Dendritic cell treated with granulocyte-macrophage colony-stimulating factor and Interleukin-4, amounts not matched to agents 40 ng/mL and 50 ng/mL, for 4 days (primary cell): ENCODE data around the gene CPSF3.

Experiments
- H3K27ac Mint-ChIP-seq: one replicate; pipeline ENCODE4 v1.8.0; 2022; ENCODE audit warnings: mild to moderate bottlenecking, mixed read lengths
- H3K27me3 Mint-ChIP-seq: one replicate; pipeline ENCODE4 v1.8.0; 2022; ENCODE audit warnings: mild to moderate bottlenecking, mixed read lengths
- H3K36me3 Mint-ChIP-seq: one replicate; pipeline ENCODE4 v1.8.0; 2022; ENCODE audit warnings: low read depth, mixed read lengths
- H3K4me1 Mint-ChIP-seq: one replicate; pipeline ENCODE4 v1.8.0; 2022; ENCODE audit warnings: low read depth, mixed read lengths
- H3K4me3 Mint-ChIP-seq: one replicate; pipeline ENCODE4 v1.8.0; 2022; ENCODE audit warnings: mild to moderate bottlenecking, moderate library complexity, mixed read lengths
- H3K9me3 Mint-ChIP-seq: one replicate; pipeline ENCODE4 v1.8.0; 2022; ENCODE audit warnings: mixed read lengths
- intact Hi-C: fragments of 100-400 bp; cut with micrococcal nuclease; formaldehyde crosslinking; loops from one replicate; pipeline ENCODE4 v1.15.0; 2022

The CPSF3 gene

DNA sequence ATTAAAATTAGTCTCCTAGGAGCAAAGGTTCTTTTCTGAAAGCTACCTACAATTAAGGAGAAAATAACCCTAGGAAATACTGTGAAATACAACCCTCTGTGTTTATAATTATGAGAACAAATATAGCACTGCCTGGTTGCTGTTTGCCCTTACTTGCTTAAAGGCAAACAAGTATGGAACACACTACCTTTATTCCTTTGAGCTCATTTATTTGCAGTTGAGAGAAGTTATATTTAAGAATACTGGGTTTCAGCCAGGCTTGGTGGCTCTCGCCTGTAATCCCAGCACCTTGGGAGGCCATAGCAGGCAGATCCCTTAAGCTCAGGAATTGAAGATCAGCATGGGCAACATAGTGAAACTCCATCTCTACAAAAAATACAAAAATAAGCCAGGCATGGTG lies 27.8 kb downstream of the CPSF3 start:
- Mint-ChIP-seq H3K36me3 (peaks cover 98% of the 10 kb centered on the region), H3K27me3 (no peaks in the 10 kb centered on the region), H3K4me1 (no peaks in the 10 kb centered on the region), H3K9me3 (no peaks in the 10 kb centered on the region), H3K27ac (no peak overlapping the region), H3K4me3 (no peak overlapping the region)
- intact Hi-C loops, result no loop called here

DNA sequence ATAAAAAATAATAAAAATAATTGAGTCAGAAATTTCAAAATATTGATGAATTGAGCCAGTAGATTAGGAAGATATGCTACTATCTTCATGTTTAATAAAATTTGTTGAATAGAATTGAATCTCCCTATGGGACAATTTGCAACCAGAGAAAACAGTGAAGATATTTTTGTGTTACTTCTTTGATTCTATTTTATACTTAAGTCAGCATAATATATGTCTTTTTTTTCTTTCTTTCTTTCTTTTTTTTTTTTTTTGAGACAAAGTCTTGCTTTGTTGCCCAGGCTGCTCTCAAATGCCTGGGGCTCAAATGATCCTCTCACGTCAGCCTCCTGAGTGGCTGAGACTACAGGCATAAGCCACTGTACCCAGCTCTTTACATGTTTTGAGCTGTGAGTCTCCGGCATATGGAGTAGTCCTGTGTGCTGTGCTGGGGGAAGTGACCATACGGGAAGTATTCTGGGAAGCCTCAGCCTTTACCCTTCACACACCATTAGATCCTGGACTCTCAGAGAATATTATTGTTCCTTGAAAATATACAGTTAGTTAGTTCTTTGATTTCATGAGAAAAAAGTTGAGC lies 37.1 kb downstream of the CPSF3 start:
- Mint-ChIP-seq H3K36me3 (peaks cover 81% of the 10 kb centered on the region), H3K4me3 (no peak overlapping the region), H3K27me3 (no peaks in the 10 kb centered on the region), H3K9me3 (no peaks in the 10 kb centered on the region), H3K27ac (no peak overlapping the region), H3K4me1 (peaks cover 12% of the 10 kb centered on the region)
- intact Hi-C loops, result no loop called here

DNA sequence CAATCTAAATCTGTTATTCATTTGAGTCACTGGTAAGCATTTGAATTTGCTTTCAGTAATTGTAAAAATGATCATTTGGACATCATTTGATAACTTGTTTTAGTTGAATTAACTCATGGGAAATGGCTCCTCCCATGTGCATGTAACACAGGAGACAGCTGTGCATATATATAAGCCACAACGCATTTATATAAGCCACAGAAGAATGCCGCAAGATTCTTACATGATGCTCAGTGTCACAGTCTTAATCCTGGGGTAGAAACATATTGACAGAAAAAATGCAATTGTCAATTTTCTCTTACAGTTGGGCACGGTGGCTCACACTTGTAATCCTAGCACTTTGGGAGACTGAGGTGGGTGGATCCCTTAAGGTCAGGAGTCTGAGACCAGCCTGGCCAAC lies 37.6 kb downstream of the CPSF3 start:
- Mint-ChIP-seq H3K27ac (no peak overlapping the region), H3K36me3 (peaks cover 81% of the 10 kb centered on the region), H3K4me1 (peaks cover 12% of the 10 kb centered on the region), H3K9me3 (no peaks in the 10 kb centered on the region), H3K4me3 (no peak overlapping the region), H3K27me3 (no peaks in the 10 kb centered on the region)
- intact Hi-C loops, result no loop called here

DNA sequence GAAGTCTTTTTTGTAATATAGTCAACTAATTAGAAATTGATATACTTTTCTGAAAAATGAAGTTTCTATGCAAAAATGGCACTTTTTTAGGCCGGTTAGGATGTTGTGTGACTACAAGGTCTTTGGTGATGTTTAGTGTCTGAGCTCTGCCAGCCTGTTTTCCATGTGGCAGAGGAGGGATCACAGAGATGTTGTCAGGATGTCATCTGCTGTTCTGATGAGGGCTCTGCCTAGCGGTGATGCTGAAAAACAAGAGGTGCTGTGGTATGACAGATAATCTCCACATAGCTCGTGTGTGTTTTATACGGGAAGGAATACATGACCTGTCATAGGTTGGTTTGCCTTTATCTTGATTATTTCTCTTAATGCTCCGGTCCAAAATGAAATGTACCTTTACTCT lies 38.9 kb downstream of the CPSF3 start:
- no peak overlapping the region for H3K27ac Mint-ChIP-seq
- intact Hi-C loops, result no loop called here
- peaks cover 79% of the 10 kb centered on the region for H3K36me3 Mint-ChIP-seq
- H3K4me1 Mint-ChIP-seq, result peaks cover 12% of the 10 kb centered on the region
- no peaks in the 10 kb centered on the region for H3K27me3 Mint-ChIP-seq
- H3K4me3 Mint-ChIP-seq, result no peak overlapping the region
- no peaks in the 10 kb centered on the region for H3K9me3 Mint-ChIP-seq

DNA sequence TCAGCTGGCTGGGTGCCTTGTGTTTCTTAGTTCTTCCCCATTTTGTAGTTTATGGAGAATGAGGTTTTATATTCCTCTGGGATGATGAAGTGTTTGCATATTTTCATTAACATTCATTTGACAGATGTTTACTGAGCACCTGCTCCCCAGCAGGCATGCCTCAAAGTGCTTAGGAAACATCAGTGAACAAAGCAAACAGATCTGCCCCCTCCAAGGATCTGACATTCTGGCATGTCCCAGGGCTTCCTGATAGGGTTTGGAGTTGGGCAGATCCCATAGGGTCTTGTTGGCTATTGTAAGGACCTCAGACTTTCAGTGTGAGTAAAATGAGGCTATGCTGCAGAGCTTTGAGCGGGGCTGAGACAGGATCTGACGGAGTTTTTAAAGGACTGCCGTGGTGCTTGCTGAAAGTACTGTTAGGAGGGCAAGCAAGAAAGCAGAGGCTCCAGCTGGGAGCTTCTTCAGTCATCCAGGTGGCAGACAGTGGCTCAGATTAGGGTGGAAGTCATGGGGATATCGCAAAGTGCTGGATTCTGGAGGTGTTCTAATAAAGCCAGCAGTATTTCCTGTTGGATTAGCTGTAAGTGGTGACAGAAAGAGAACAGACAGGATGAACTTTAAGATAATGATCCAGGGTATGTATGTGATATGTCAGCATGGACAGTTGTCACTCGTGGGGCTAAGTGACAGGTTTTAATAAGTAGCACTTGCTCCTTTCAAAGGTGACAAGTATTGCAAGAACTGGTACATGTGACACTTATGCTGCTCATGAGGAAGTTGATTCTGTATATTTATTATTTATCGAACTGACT lies 39.6 kb downstream of the CPSF3 start:
- intact Hi-C loops, result no loop called here
- H3K27ac Mint-ChIP-seq, result peak overlapping the region; percentile 40
- peaks cover 12% of the 10 kb centered on the region for H3K4me1 Mint-ChIP-seq
- no peaks in the 10 kb centered on the region for H3K27me3 Mint-ChIP-seq
- no peaks in the 10 kb centered on the region for H3K9me3 Mint-ChIP-seq
- no peak overlapping the region for H3K4me3 Mint-ChIP-seq
- H3K36me3 Mint-ChIP-seq, result peaks cover 79% of the 10 kb centered on the region

DNA sequence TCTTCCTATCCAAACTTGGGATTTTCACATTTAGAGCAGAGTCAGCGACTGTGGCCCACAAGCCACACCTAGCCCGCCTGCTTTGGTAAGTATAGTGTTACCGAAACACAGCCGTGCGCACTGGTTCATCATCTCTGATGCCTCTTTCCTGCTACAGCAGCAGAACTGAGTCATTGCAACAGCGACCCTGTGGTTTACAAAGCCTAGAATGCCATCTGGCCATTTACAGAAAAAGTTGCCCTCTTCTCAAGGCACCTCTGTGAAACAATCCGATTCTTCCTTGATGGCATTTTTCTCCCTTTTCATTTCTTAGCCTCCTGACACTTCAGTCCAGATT lies 40.2 kb downstream of the CPSF3 start:
- Mint-ChIP-seq H3K36me3 (peaks cover 80% of the 10 kb centered on the region), H3K27ac (peak overlapping the region; percentile 40)

DNA sequence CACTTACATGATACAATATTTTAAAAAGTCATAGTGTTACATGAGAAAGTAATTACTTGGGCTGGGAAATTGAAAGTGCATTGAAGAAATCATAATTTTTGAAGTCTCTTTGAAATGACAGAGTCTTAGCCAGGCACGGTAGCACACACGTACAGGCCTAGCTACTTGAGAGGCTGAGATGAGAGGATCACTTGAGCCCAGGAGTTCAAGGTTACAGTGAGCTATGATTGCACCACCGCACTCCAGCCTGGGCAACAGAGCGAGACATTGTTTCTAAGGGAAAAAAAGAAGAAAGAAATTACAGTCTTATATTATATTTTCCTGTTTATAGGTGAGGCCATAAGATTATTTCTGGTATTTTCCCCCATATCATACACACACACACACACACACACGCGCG lies 41.7 kb downstream of the CPSF3 start:
- Mint-ChIP-seq H3K4me1 (peaks cover 12% of the 10 kb centered on the region), H3K9me3 (no peaks in the 10 kb centered on the region), H3K27ac (no peak overlapping the region), H3K27me3 (no peaks in the 10 kb centered on the region), H3K4me3 (no peak overlapping the region), H3K36me3 (peaks cover 80% of the 10 kb centered on the region)
- intact Hi-C loops, result no loop called here

More for the DNA sequence above, 40.2 kb downstream of the CPSF3 start:
- no peaks in the 10 kb centered on the region for H3K27me3 Mint-ChIP-seq
- intact Hi-C loops, result no loop called here
- peaks cover 12% of the 10 kb centered on the region for H3K4me1 Mint-ChIP-seq
- H3K4me3 Mint-ChIP-seq, result no peak overlapping the region
- H3K9me3 Mint-ChIP-seq, result no peaks in the 10 kb centered on the region

DNA sequence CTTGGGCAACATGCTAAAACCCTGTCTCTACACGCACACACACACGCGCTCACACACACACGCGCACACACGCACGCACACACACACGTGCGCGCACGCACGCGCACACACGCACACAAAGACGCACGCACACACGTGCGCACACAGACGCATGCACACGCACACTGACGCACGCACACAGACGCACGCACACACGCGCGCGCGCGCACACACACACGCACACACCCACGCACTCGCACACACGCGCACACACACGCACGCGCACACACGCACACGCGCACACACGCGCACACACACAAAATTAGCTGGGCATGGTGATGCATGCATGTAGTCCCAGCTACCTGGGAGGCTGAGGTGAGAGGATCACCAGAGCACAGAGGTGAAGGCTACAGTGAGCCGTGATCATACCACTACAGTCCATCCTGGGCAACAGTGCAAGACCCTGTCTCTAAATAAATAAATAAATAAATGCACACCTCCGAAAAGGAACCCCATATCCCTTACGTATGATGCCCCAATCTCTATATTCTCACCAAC lies 42.8 kb downstream of the CPSF3 start:
- no peaks in the 10 kb centered on the region for H3K27me3 Mint-ChIP-seq
- H3K4me1 Mint-ChIP-seq, result peaks cover 12% of the 10 kb centered on the region
- H3K27ac Mint-ChIP-seq, result no peak overlapping the region
- peaks cover 80% of the 10 kb centered on the region for H3K36me3 Mint-ChIP-seq
- H3K4me3 Mint-ChIP-seq, result no peak overlapping the region
- no peaks in the 10 kb centered on the region for H3K9me3 Mint-ChIP-seq
- intact Hi-C loops, result no loop called here

DNA sequence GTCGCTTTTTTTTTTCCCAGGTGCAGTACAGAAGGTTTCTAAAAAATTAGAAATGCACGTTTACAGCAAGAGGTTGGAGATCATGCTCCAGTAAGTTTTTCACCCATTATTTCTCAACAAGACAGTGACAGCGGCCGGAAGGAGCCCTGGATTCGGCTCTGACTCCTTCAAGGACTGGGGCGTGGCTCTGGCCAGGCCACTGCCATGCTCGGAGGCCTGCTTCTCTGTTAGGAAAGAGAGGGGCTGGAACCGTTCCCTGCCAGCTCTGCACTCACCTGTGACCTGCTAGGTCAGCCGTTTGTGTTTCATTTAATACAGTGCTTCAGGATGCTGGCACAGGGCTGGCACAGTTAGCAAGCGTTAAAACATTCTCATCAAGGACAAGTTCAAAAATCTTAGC lies 44.2 kb downstream of the CPSF3 start:
- H3K27me3 Mint-ChIP-seq, result no peaks in the 10 kb centered on the region
- intact Hi-C loops, result no loop called here
- no peaks in the 10 kb centered on the region for H3K9me3 Mint-ChIP-seq

DNA sequence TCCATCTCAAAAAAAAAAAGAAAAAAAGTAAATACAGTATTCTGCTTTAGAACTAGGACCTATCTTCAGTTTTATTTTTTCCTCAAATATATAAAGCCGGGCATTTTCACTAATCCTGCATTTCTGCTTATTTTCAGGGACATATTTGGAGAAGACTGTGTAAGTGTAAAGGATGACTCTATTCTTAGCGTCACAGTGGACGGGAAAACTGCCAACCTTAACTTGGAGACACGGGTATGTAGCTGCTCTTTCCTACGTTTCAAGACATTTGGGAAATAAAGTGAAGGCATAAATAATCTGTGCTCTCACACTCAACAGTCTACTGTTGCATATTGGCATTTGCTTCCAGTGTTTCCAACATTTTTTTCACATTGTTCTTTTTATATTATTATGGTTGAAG lies 47.8 kb downstream of the CPSF3 start:
- no peaks in the 10 kb centered on the region for H3K27me3 Mint-ChIP-seq
- no peaks in the 10 kb centered on the region for H3K9me3 Mint-ChIP-seq
- peaks cover 21% of the 10 kb centered on the region for H3K4me1 Mint-ChIP-seq
- no peak overlapping the region for H3K27ac Mint-ChIP-seq
- no peak overlapping the region for H3K4me3 Mint-ChIP-seq
- H3K36me3 Mint-ChIP-seq, result peaks cover 73% of the 10 kb centered on the region
- intact Hi-C loops, result no loop called here

More for the DNA sequence above, 44.2 kb downstream of the CPSF3 start:
- Mint-ChIP-seq H3K4me1 (peaks cover 12% of the 10 kb centered on the region), H3K27ac (no peak overlapping the region), H3K36me3 (peaks cover 81% of the 10 kb centered on the region), H3K4me3 (no peak overlapping the region)

DNA sequence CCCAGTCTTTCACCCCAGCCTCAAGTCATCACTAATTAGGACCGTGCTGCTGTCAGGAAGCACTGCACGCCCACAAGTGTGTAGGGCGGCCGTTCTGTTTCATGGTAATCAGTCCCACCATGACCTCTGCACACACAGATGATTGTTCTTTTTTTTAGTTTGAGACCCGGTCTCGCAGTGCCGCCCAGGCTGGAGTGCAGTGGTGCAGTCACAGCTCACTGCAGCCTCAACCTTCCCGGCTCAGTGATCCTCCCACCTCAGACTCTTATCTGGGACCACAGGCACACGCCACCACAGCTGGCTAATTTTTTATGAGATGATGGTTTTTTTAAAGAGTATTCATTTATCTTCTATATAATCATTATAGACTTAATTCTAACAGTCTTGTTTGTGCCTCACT lies 49.1 kb downstream of the CPSF3 start:
- Mint-ChIP-seq H3K4me3 (no peak overlapping the region), H3K4me1 (peaks cover 33% of the 10 kb centered on the region), H3K9me3 (no peaks in the 10 kb centered on the region), H3K36me3 (peaks cover 75% of the 10 kb centered on the region), H3K27me3 (no peaks in the 10 kb centered on the region), H3K27ac (no peak overlapping the region)
- intact Hi-C loops, result no loop called here

DNA sequence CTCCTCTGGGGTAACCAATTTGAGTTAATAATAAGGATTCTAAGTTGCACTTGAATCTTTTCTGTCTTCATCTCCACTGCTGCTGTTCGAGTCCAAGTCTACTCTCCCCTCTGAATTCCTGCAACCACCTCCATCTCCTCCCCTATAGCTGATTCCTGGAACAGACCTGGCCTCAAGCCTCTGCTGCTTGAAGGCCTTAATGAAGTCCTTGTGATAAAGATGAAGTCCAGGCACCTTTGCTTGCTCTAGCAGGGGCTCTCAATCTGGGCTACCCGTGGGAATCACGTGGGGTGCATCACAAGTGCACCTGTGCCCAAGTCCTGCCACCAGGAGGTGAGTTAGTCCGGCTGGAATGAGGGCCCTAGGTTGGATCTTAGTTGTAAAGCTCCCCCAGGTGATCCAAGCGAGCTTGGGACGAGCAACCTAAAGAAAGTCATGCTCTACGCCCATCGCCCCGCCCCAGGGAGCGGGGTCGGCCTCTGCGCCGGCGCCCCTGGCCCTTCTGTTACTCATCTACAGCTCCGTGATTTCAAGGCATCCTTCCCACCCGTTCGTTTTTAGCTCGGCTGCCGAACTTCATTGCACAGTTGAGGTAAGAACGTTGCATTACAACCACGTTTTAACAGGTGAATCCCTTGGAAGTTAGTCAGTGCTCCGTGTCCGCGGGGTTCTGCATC lies 50.0 kb downstream of the CPSF3 start:
- H3K4me3 Mint-ChIP-seq, result peak overlapping the region; percentile 82
- intact Hi-C loops, result no loop called here
- H3K4me1 Mint-ChIP-seq, result peaks cover 33% of the 10 kb centered on the region
- peak overlapping the region; percentile 91 for H3K27ac Mint-ChIP-seq
- H3K36me3 Mint-ChIP-seq, result peaks cover 69% of the 10 kb centered on the region
- H3K27me3 Mint-ChIP-seq, result no peaks in the 10 kb centered on the region
- no peaks in the 10 kb centered on the region for H3K9me3 Mint-ChIP-seq

DNA sequence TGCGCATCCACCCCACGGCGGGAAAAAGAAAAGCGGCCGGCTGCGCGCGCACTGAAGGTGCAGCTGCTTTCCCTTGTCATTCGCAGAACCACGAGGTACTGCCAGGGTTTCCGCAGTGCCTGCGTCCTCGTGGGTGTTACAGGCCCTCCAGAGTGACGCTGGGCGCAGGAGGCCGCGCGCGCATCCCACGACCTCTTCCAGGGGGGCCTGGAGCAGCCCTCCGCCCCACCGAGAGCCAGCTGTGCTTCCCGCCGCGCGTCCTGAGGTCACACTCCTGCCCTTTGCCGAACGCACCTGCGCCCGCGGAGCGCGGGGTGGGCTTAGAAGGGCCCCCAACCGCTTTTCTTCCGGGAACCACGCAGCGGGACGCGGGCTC lies 50.5 kb downstream of the CPSF3 start:
- Mint-ChIP-seq H3K4me1 (peaks cover 33% of the 10 kb centered on the region), H3K9me3 (no peaks in the 10 kb centered on the region), H3K4me3 (peak overlapping the region; percentile 82), H3K27me3 (no peaks in the 10 kb centered on the region), H3K27ac (peak overlapping the region; percentile 91), H3K36me3 (peaks cover 69% of the 10 kb centered on the region)
- intact Hi-C loops, result loop anchor here (2.0 kb wide), 1 partner anchor 51 kb away; the partner anchor contains the start of genes CPSF3 and ITGB1BP1

DNA sequence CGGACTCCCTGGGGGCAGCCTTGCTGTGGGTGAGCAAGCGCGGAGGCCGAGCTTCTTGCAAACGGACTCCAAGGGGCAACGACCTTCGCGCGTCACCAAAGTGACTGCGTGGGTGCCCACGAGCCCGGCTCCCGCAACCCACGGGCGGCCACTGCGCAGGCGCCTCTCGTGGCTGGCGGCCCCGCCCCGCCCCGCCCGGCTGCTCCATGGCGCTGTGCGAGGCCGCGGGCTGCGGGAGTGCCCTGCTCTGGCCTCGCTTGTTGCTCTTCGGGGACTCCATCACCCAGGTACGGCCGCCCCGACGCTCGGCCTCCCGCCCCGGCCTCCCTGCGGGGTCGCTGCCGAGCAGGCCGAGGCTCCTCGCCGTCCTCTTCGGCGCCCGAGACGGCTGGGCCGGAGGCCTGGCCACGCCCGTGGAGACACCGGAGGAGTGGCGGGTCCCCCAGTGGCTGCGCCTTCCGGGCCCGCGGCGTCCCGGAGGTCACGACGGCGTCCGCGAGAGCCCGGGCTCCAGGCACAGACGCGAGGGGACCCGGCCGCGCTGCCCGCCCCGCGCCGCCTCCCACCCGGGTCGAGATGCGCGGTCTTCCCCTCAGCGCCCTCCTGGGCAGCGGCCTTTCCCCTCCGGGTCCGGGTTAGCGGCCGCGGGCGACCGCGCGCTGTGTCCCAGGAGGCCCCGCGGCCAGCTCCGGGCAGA lies 51.1 kb downstream of the CPSF3 start, which contains the start of gene IAH1:
Gene IAH1, plus strand, starts transcription at position 191 of the 697 bp plus-strand sequence. Its CDS starts 16 bp downstream, at position 207.
- Mint-ChIP-seq H3K27ac (peak within 1 kb of the TSS; percentile 91), H3K4me1 (peaks cover 33% of the 10 kb centered on the region), H3K9me3 (no peaks in the 10 kb centered on the region), H3K27me3 (no peaks in the 10 kb centered on the region), H3K4me3 (peak within 1 kb of the TSS; percentile 82), H3K36me3 (peaks cover 69% of the 10 kb centered on the region)
- intact Hi-C loops, result loop anchor here (2.0 to 5.0 kb wide), 2 partner anchors 52 to 153 kb away; partner anchors contain the start of genes CPSF3 and ITGB1BP1
